Endodermal cell (in vitro differentiated cells): ENCODE measurements around the gene KCNK4. TPM values are rescaled to one million over a fixed set of nuclear protein-coding genes. Genes with fewer than 3 reads are reported as not detected.

Source experiments
- DNase-seq: peaks from one replicate; pipeline ENCODE4 v3.0.0-alpha.2; 2017
- H3K27ac ChIP-seq: 2 replicates; pipeline ENCODE4 v1.5.1; 2013; ENCODE audit warnings: mild to moderate bottlenecking, low read depth, low read length, moderate library complexity
- H3K27me3 ChIP-seq: 2 replicates; pipeline ENCODE4 v1.6.1; 2013; ENCODE audit warnings: mild to moderate bottlenecking, low read length, moderate library complexity; ENCODE audit not compliant: insufficient read depth, control insufficient read depth, poor library complexity, severe bottlenecking
- H3K36me3 ChIP-seq: 2 replicates; pipeline ENCODE4 v1.7.0; 2013; ENCODE audit warnings: mild to moderate bottlenecking, low read length, moderate library complexity; ENCODE audit not compliant: control insufficient read depth, insufficient read depth
- H3K4me1 ChIP-seq: one replicate; pipeline ENCODE4 v1.7.0; 2013; ENCODE audit warnings: low read length; ENCODE audit not compliant: control insufficient read depth, insufficient read depth
- H3K4me3 ChIP-seq: 2 replicates; pipeline ENCODE4 v1.5.1; 2013; ENCODE audit warnings: mild to moderate bottlenecking, low read length, moderate library complexity
- H3K9ac ChIP-seq: 2 replicates; pipeline ENCODE4 v1.6.1; 2013; ENCODE audit warnings: mild to moderate bottlenecking, low read length, moderate library complexity; ENCODE audit not compliant: poor library complexity, severe bottlenecking; ENCODE audit errors: extremely low read depth
- H3K9me3 ChIP-seq: 2 replicates; pipeline ENCODE4 v1.6.1; 2013; ENCODE audit warnings: mild to moderate bottlenecking, low read length, moderate library complexity; ENCODE audit not compliant: control insufficient read depth
- H3K27ac Mint-ChIP-seq: 2 replicates; pipeline ENCODE4 v1.8.0; 2020; ENCODE audit warnings: mixed read lengths
- H3K27me3 Mint-ChIP-seq: 2 replicates; pipeline ENCODE4 v1.8.0; 2021; ENCODE audit warnings: mild to moderate bottlenecking, mixed read lengths; ENCODE audit not compliant: insufficient read depth
- H3K36me3 Mint-ChIP-seq: 2 replicates; pipeline ENCODE4 v1.8.0; 2020; ENCODE audit warnings: low read depth, mixed read lengths
- H3K4me1 Mint-ChIP-seq: 2 replicates; pipeline ENCODE4 v1.8.0; 2020; ENCODE audit warnings: mixed read lengths
- H3K4me3 Mint-ChIP-seq: 2 replicates; pipeline ENCODE4 v1.8.0; 2020; ENCODE audit warnings: mild to moderate bottlenecking, moderate library complexity, mixed read lengths
- H3K9me3 Mint-ChIP-seq: 2 replicates; pipeline ENCODE4 v1.8.0; 2020; ENCODE audit warnings: mild to moderate bottlenecking, mixed read lengths
- WGBS, 2 experiments: methylation state at CpG; one replicate each; pipeline versions ENCODE4 v1.1.5 to v1.1.7; 2013; ENCODE audit warnings: missing lambda C conversion rate in 2 of 2, mixed read lengths in 1 of 2; ENCODE audit not compliant: insufficient coverage in 1 of 2, insufficient read length in 1 of 2; 5-methylcytosine and 5-hydroxymethylcytosine counted together
- total RNA-seq, 2 donors: library from RNA; stranded (reverse); fragmentation: NEBNext Ultra II Directional in 1 of 2; extraction: Animal tissue kit (Norgen Biotek cat#: 25700) in 1 of 2; gene quantifications; 2 replicates in 1 of 2; 3 replicates in 1 of 2; pipeline ENCODE4 v1.2.1, GENCODE V29; 2021
- TF ChIP-seq, protein P1 (sequence below): fragments of 200-600 bp; sonication (generic); conservative IDR thresholded peaks from 2 replicates; pipeline ENCODE4 v1.5.0; 2021; ENCODE audit warnings: antibody characterized with exemption, mild to moderate bottlenecking

The KCNK4 gene
- total RNA-seq, 2 donors from 2014 or later = not detected

DNA sequence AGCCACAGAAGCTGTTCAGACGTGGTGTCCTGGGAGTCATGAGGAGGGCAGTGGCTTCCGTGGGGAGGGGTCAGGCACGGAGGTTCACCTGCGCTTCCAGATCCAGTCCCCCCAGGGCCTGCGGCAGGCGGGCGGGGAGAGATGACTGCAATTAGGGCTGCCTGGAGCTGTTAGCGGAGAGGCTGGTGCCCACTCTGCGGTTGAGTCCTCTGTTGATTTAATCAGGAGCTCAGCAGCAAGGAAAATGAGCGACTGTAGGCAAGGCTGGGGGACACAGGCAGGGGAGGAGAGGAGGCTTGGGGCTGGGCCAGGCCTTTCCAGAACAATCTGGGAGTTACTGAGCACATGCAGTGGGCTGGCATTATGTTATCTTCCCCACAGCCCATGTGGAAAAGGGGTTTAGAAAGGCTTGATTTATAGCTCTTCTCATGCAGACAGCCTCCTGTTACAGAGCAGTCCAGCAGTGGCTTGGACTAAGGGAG is 26.7 kb upstream of the KCNK4 start:
- H3K9ac ChIP-seq = no peak overlapping the region
- Mint-ChIP-seq H3K4me3 (no peak overlapping the region), H3K9me3 (no peaks in the 10 kb centered on the region), H3K4me1 (peaks cover 10% of the 10 kb centered on the region), H3K27ac (no peak overlapping the region), H3K36me3 (peaks cover 47% of the 10 kb centered on the region), H3K27me3 (no peaks in the 10 kb centered on the region)
- no peaks in the 10 kb centered on the region for H3K9me3 ChIP-seq
- H3K36me3 ChIP-seq = peaks cover 47% of the 10 kb centered on the region
- no peaks in the 10 kb centered on the region for H3K4me1 ChIP-seq
- DNase-seq = no peak
- WGBS, 2 experiments = 87 to 98% methylated on average over 6 to 10 of the region's 10 CpGs
- H3K27ac ChIP-seq = no peak overlapping the region
- H3K27me3 ChIP-seq = no peaks in the 10 kb centered on the region
- no peak overlapping the region for H3K4me3 ChIP-seq
- TF ChIP-seq, protein P1, sequence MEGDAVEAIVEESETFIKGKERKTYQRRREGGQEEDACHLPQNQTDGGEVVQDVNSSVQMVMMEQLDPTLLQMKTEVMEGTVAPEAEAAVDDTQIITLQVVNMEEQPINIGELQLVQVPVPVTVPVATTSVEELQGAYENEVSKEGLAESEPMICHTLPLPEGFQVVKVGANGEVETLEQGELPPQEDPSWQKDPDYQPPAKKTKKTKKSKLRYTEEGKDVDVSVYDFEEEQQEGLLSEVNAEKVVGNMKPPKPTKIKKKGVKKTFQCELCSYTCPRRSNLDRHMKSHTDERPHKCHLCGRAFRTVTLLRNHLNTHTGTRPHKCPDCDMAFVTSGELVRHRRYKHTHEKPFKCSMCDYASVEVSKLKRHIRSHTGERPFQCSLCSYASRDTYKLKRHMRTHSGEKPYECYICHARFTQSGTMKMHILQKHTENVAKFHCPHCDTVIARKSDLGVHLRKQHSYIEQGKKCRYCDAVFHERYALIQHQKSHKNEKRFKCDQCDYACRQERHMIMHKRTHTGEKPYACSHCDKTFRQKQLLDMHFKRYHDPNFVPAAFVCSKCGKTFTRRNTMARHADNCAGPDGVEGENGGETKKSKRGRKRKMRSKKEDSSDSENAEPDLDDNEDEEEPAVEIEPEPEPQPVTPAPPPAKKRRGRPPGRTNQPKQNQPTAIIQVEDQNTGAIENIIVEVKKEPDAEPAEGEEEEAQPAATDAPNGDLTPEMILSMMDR = no peak

DNA sequence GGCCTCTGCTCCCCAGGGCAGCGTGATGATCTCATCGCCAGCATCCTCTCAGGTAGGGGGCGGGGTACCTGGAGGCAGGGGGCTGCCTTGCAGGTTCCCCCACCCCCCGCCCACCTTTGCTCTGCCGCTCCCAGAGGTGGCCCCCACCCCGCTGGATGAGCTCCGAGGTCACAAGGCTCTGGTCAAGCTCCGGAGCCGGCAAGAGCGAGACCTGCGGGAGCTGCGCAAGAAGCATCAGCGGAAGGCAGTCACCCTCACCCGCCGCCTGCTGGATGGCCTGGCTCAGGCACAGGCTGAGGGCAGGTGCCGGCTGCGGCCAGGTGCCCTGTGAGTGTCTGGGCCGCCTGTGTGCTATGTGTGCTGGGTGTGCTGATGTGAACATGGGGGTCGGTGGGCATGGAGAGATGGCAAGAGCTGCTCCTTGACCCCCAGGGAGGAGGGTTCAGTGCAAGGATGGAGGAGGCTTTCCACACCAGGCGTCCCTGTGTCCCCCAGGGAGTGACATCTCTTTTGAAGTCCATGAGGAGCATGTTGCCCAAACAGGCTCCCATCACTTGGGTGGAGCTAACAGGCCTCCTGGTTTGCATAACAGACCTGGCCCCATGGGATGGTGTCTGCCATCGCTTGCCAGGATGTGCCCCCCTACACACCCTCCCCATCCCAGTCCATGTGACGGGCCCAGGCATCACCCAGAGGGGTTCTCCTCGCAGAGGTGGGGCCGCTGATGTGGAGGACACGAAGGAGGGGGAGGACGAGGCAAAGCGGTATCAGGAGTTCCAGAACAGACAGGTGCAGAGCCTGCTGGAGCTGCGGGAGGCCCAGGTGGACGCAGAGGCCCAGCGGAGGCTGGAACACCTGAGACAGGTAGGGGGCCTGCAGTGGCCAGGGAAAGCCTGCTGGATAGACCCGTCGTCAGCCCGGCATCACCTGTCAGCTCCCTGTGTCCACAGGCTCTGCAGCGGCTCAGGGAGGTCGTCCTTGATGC is 25.6 kb upstream of the KCNK4 start:
- no peak for DNase-seq
- H3K27me3 Mint-ChIP-seq = no peaks in the 10 kb centered on the region
- peaks cover 37% of the 10 kb centered on the region for H3K36me3 Mint-ChIP-seq
- Histone ChIP-seq H3K9ac (no peak overlapping the region), H3K9me3 (no peaks in the 10 kb centered on the region), H3K4me1 (no peaks in the 10 kb centered on the region), H3K27me3 (no peaks in the 10 kb centered on the region), H3K36me3 (peaks cover 37% of the 10 kb centered on the region), H3K27ac (no peak overlapping the region), H3K4me3 (no peak overlapping the region)
- no peaks in the 10 kb centered on the region for H3K9me3 Mint-ChIP-seq
- TF ChIP-seq, protein P1 = no peak
- H3K4me1 Mint-ChIP-seq = peaks cover 10% of the 10 kb centered on the region
- H3K4me3 Mint-ChIP-seq = no peak overlapping the region
- H3K27ac Mint-ChIP-seq = no peak overlapping the region
- WGBS, 2 experiments = 94 to 95% methylated on average over 25 to 35 of the region's 35 CpGs

DNA sequence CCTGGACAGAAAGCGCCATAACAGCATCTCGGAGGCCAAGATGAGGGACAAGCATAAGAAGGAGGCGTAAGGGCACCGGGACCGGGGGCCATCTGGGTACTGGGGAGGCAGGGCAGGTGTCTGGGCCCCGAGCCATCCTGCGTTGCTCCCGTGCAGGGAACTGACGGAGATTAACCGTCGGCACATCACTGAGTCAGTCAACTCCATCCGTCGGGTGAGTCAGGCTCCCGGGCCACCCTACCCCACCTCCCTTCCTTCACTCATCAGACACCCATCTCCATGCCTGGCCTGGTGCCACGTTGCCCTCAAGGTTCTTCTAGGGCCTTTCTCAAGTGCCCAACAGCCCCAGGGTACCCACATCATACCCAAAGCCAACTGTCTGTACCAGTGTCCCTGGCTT is 24.8 kb upstream of the KCNK4 start:
- H3K27ac ChIP-seq = no peak overlapping the region
- no peaks in the 10 kb centered on the region for H3K9me3 Mint-ChIP-seq
- peaks cover 36% of the 10 kb centered on the region for H3K36me3 Mint-ChIP-seq
- no peaks in the 10 kb centered on the region for H3K27me3 Mint-ChIP-seq
- DNase-seq = no peak
- H3K4me1 Mint-ChIP-seq = peaks cover 10% of the 10 kb centered on the region
- peaks cover 32% of the 10 kb centered on the region for H3K36me3 ChIP-seq
- no peaks in the 10 kb centered on the region for H3K4me1 ChIP-seq
- no peak overlapping the region for H3K4me3 ChIP-seq
- H3K27me3 ChIP-seq = no peaks in the 10 kb centered on the region
- no peak overlapping the region for H3K4me3 Mint-ChIP-seq
- TF ChIP-seq, protein P1 = no peak
- no peaks in the 10 kb centered on the region for H3K9me3 ChIP-seq
- 91 to 97% methylated on average over 14 to 15 of the region's 15 CpGs for WGBS, 2 experiments
- no peak overlapping the region for H3K9ac ChIP-seq
- no peak overlapping the region for H3K27ac Mint-ChIP-seq
